HCT116 (cell line): Measurements from ENCODE around the gene HNRNPUL2. TPM values are rescaled to one million over a fixed set of nuclear protein-coding genes. Genes with fewer than 3 reads are reported as not detected.

ENCODE experiments used
- ATAC-seq: fragments of 200-7000 bp; cut with Tn5 transposase; 2 replicates; pipeline ENCODE4 v1.9.1; 2020; ENCODE audit warnings: mild to moderate bottlenecking, moderate library complexity
- BruUV-seq: library from RNA; stranded (reverse); fragments of 400-500 nt; replicated peaks from 2 replicates; lab custom pipeline; 2021; lab: Mats Ljungman, UMichigan
- CTCF ChIA-PET: fragments of 300-600 bp; sonication (Branson Sonifier 250); formaldehyde crosslinking; loops from one replicate; lab custom pipeline; 2021; ENCODE audit warnings: antibody characterized with exemption; lab: Charles Lee
- POLR2A ChIA-PET: fragments of 300-600, 350-600 bp; sonication (Branson Sonifier 250); formaldehyde crosslinking; loops from one replicate; lab custom pipeline; 2021; ENCODE audit warnings: antibody characterized with exemption; lab: Charles Lee
- RAD21 ChIA-PET, 2 experiments: fragments of 300-600 bp; sonication (Branson Sonifier 250); formaldehyde crosslinking; loops; one replicate each; lab custom pipeline; 2023; ENCODE audit warnings: low total read pairs in 2 of 2; ENCODE audit not compliant: uncharacterized antibody in 2 of 2, unreplicated experiment in 2 of 2, low non-redundant PET in 1 of 2; lab: Charles Lee
- DNase-seq: peaks from one replicate; pipeline ENCODE4 v3.0.0-alpha.2; 2010; ENCODE audit warnings: low read depth, low spot score
- H2AFZ ChIP-seq: fragments of 200-600 bp; shearing (Covaris generic), sonication (generic); 2 replicates; pipeline ENCODE4 v1.6.1; 2017; ENCODE audit warnings: low read depth, mixed run types, mixed read lengths, antibody characterized with exemption, low read length; ENCODE audit not compliant: poor library complexity, severe bottlenecking
- H3K27ac ChIP-seq: 2 replicates; pipeline ENCODE4 v1.5.1; 2012; ENCODE audit warnings: low read depth, low read length
- H3K27me3 ChIP-seq: fragments of 200-600 bp; sonication (generic); 2 replicates; pipeline ENCODE4 v1.6.1; 2016; ENCODE audit warnings: mixed run types, low read length, mixed read lengths; ENCODE audit not compliant: insufficient read depth
- H3K36me3 ChIP-seq, 2 experiments: fragments of 200-500 bp in 1 of 2; fragments of 200-600 bp in 1 of 2; sonication (Bioruptor generic) in 1 of 2; sonication (generic) in 1 of 2; 2 replicates each; pipeline versions ENCODE4 v1.5.1 to v1.6.1; 2014 to 2016; ENCODE audit warnings: low read length in 2 of 2, inconsistent platforms in 1 of 2, mixed read lengths in 1 of 2, mixed run types in 1 of 2; ENCODE audit not compliant: insufficient read depth in 2 of 2, control insufficient read depth in 1 of 2
- H3K4me1 ChIP-seq, 2 experiments: fragments of 200-600 bp in 1 of 2; sonication (generic) in 1 of 2; 2 replicates each; pipeline versions ENCODE4 v1.5.1 to v1.6.1; 2012 to 2017; ENCODE audit warnings: low read length in 2 of 2, inconsistent platforms in 1 of 2, mild to moderate bottlenecking in 1 of 2, mixed read lengths in 1 of 2, mixed run types in 1 of 2, moderate library complexity in 1 of 2; ENCODE audit not compliant: insufficient read depth in 2 of 2, control insufficient read depth in 1 of 2
- H3K4me2 ChIP-seq: fragments of 200-600 bp; sonication (generic); 2 replicates; pipeline ENCODE4 v1.6.1; 2017; ENCODE audit warnings: mixed run types, low read length, mixed read lengths
- H3K4me3 ChIP-seq, 2 experiments: fragments of 200-600 bp in 1 of 2; sonication (generic) in 1 of 2; replicated peaks in 1 of 2; 2 replicates each; pipeline ENCODE4 v1.5.1; 2011 to 2016; ENCODE audit warnings: low read length in 2 of 2, control low read depth in 1 of 2, low read depth in 1 of 2, mild to moderate bottlenecking in 1 of 2, mixed read lengths in 1 of 2, mixed run types in 1 of 2
- H3K79me2 ChIP-seq: fragments of 200-600 bp; sonication (generic); 2 replicates; pipeline ENCODE4 v1.6.1; 2017; ENCODE audit warnings: mild to moderate bottlenecking, mixed run types, low read length, moderate library complexity, mixed read lengths; ENCODE audit not compliant: insufficient read depth
- H3K9ac ChIP-seq: fragments of 200-600 bp; sonication (generic); 2 replicates; pipeline ENCODE4 v1.6.1; 2016; ENCODE audit warnings: low read length, mixed read lengths
- H3K9me2 ChIP-seq: fragments of 200-600 bp; sonication (generic), shearing (Covaris generic); 2 replicates; pipeline ENCODE4 v1.6.1; 2017; ENCODE audit warnings: mixed run types, mild to moderate bottlenecking, moderate library complexity; ENCODE audit not compliant: insufficient read depth
- H3K9me3 ChIP-seq, 2 experiments: fragments of 200-500 bp in 1 of 2; fragments of 200-600 bp in 1 of 2; sonication (Bioruptor generic) in 1 of 2; sonication (generic) in 1 of 2; 2 replicates each; pipeline ENCODE4 v1.6.1; 2014 to 2017; ENCODE audit warnings: low read length in 2 of 2, mixed read lengths in 2 of 2, inconsistent platforms in 1 of 2, low read depth in 1 of 2, mild to moderate bottlenecking in 1 of 2, mixed run types in 1 of 2, moderate library complexity in 1 of 2; ENCODE audit not compliant: control insufficient read depth in 1 of 2, insufficient read depth in 1 of 2
- H4K20me1 ChIP-seq: fragments of 200-600 bp; sonication (generic), shearing (Covaris generic); 2 replicates; pipeline ENCODE4 v1.6.1; 2017; ENCODE audit warnings: mixed run types, mild to moderate bottlenecking, moderate library complexity; ENCODE audit not compliant: insufficient read depth
- ATF3 ChIP-seq: IDR thresholded peaks from 2 replicates; pipeline ENCODE4 v1.6.1; 2012
- CBX3 ChIP-seq: IDR thresholded peaks from 2 replicates; pipeline ENCODE4 v1.6.1; 2012; ENCODE audit warnings: low read depth
- CTCF ChIP-seq, 3 experiments: fragments of 200-600 bp in 1 of 3; sonication (generic) in 1 of 3; IDR thresholded peaks in 2 of 3; conservative IDR thresholded peaks in 1 of 3; 2 replicates each; pipeline ENCODE4 v1.5.1; 2012 to 2017; ENCODE audit warnings: low read depth in 2 of 3, low read length in 2 of 3, antibody characterized with exemption in 1 of 3, borderline replicate concordance in 1 of 3, control low read depth in 1 of 3, mild to moderate bottlenecking in 1 of 3, mixed read lengths in 1 of 3, mixed run types in 1 of 3, moderate library complexity in 1 of 3; ENCODE audit not compliant: insufficient read depth in 1 of 3
- EGR1 ChIP-seq: IDR thresholded peaks from 2 replicates; pipeline ENCODE4 v1.6.1; 2012; ENCODE audit warnings: low read depth
- ELF1 ChIP-seq: IDR thresholded peaks from 2 replicates; pipeline ENCODE4 v1.6.1; 2012; ENCODE audit warnings: low read depth, borderline replicate concordance
- EZH2 ChIP-seq: fragments of 200-600 bp; sonication (generic); IDR thresholded peaks from 2 replicates; pipeline ENCODE4 v1.6.1; 2017; ENCODE audit warnings: antibody characterized with exemption, mixed run types
- MAX ChIP-seq: IDR thresholded peaks from 2 replicates; pipeline ENCODE4 v1.6.1; 2012
- RAD21 ChIP-seq: IDR thresholded peaks from 2 replicates; pipeline ENCODE4 v1.6.1; 2012; ENCODE audit warnings: low read depth, mild to moderate bottlenecking
- REST ChIP-seq: IDR thresholded peaks from 2 replicates; pipeline ENCODE4 v1.6.1; 2012; ENCODE audit warnings: low read depth
- SIN3A ChIP-seq: IDR thresholded peaks from 2 replicates; pipeline ENCODE4 v1.6.1; 2012; ENCODE audit warnings: low read depth
- SP1 ChIP-seq: IDR thresholded peaks from 2 replicates; pipeline ENCODE4 v1.6.1; 2012; ENCODE audit warnings: low read depth
- SRF ChIP-seq: IDR thresholded peaks from 2 replicates; pipeline ENCODE4 v1.6.1; 2012; ENCODE audit warnings: low read depth
- TCF7L2 ChIP-seq: IDR thresholded peaks from 2 replicates; pipeline ENCODE4 v1.7.0; 2011; ENCODE audit warnings: borderline replicate concordance, inconsistent platforms; ENCODE audit not compliant: insufficient read depth, insufficient read length; ENCODE audit errors: extremely low read depth
- YY1 ChIP-seq: IDR thresholded peaks from 2 replicates; pipeline ENCODE4 v1.6.1; 2011; ENCODE audit warnings: low read length, low read depth, moderate library complexity, mild to moderate bottlenecking; ENCODE audit not compliant: insufficient replicate concordance; ENCODE audit errors: extremely low read depth
- ZFX ChIP-seq: fragments of 450-650 bp; IDR thresholded peaks from 2 replicates; pipeline ENCODE4 v1.6.1; 2017
- intact Hi-C: fragments of 100-400 bp; cut with micrococcal nuclease; formaldehyde crosslinking; loops from 2 replicates; pipeline ENCODE4 v1.10.0; 2022
- total RNA-seq: library from RNA; stranded (reverse); gene quantifications from one replicate; pipeline ENCODE4 v1.2.1, GENCODE V29; 2021; ENCODE audit not compliant: unreplicated experiment

Gene HNRNPUL2
- total RNA-seq, 1 experiment from 2014 or later, result 45.8 TPM

GRCh38 chr11:62710001-62710345 lies 17.3 kb downstream of the HNRNPUL2 start:
- no peak for ATAC-seq
- no peak overlapping the region for H3K4me2 ChIP-seq
- peaks cover 25% of the 10 kb centered on the region for H3K79me2 ChIP-seq
- H3K9ac ChIP-seq, result no peak overlapping the region
- no peak for TF ChIP-seq EZH2
- no peak for TF ChIP-seq CBX3
- no peak for TF ChIP-seq SIN3A
- TF ChIP-seq ATF3, result no peak
- TF ChIP-seq ELF1, result no peak
- TF ChIP-seq REST, result no peak
- TF ChIP-seq TCF7L2, result no peak
- no peak for TF ChIP-seq CTCF (IDR thresholded peaks at IDR 0.05 in 2 of 3, conservative IDR thresholded peaks at IDR 0.05 in 1 of 3; ENCODE audit: borderline replicate concordance in 1 of 3, insufficient read depth in 1 of 3, low read depth in 2 of 3, low read length in 2 of 3)
- TF ChIP-seq ZFX, result no peak
- TF ChIP-seq SP1, result no peak
- no peak for TF ChIP-seq EGR1
- no peak for TF ChIP-seq MAX
- no peak for TF ChIP-seq SRF
- TF ChIP-seq YY1, result no peak
- no peak for TF ChIP-seq RAD21
- TF ChIP-seq, all 23 proteins: peak for 0
- no peaks in the 10 kb centered on the region for H3K27me3 ChIP-seq
- H3K4me1 ChIP-seq, result peaks cover 5 to 19% of the 10 kb centered on the region in 2 experiments
- ChIA-PET POLR2A (interaction anchor here (0.9 kb wide), 1 partner anchor 17 kb away, joined by 3 read pairs; the partner anchor contains the start of gene HNRNPUL2), CTCF (no interaction called here), RAD21 (no interaction called here)
- intact Hi-C loops, result no loop called here
- DNase-seq, result no peak
- no peaks in the 10 kb centered on the region for H4K20me1 ChIP-seq
- no peaks in the 10 kb centered on the region for H3K9me3 ChIP-seq
- BruUV-seq, result no TSS peak
- no peak overlapping the region for H3K27ac ChIP-seq
- no peak overlapping the region for H3K4me3 ChIP-seq
- H3K9me2 ChIP-seq, result no peaks in the 10 kb centered on the region
- peaks cover 28 to 45% of the 10 kb centered on the region in 2 experiments for H3K36me3 ChIP-seq
- H2AFZ ChIP-seq, result no peak overlapping the region
